Measurements from ENCODE around the gene ARFRP1. TPM values are rescaled to one million over a fixed set of nuclear protein-coding genes. Genes with fewer than 3 reads are reported as not detected.
"Not testable (repeated sequence)": the region's sequence is repeated elsewhere in the genome, so short reads cannot be mapped to it uniquely, and the experiment has no call there.

The ARFRP1 gene
- total RNA-seq, 1 donor: 25.7 TPM

DNA sequence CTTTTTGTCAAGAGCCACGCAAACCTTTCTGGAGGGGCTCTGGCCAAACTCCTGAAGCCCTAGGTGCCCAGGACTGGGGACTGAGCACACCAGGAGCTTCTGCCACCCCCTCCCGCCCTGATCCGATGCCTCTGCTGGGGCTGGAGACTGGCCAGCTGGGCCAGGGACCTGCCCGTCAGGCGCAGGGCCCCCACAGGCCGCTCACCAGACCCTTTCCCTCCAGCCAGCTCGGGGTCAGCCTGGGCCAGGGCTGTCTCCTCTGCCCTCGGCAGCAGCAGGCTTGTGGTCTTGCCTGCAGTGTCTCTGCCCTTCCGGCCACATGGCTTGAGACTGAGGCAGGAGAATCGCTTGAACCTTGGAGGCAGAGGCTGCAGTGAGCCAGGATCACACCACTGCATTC lies 35.1 kb downstream of the ARFRP1 start:
- TF ChIP-seq, protein P1, sequence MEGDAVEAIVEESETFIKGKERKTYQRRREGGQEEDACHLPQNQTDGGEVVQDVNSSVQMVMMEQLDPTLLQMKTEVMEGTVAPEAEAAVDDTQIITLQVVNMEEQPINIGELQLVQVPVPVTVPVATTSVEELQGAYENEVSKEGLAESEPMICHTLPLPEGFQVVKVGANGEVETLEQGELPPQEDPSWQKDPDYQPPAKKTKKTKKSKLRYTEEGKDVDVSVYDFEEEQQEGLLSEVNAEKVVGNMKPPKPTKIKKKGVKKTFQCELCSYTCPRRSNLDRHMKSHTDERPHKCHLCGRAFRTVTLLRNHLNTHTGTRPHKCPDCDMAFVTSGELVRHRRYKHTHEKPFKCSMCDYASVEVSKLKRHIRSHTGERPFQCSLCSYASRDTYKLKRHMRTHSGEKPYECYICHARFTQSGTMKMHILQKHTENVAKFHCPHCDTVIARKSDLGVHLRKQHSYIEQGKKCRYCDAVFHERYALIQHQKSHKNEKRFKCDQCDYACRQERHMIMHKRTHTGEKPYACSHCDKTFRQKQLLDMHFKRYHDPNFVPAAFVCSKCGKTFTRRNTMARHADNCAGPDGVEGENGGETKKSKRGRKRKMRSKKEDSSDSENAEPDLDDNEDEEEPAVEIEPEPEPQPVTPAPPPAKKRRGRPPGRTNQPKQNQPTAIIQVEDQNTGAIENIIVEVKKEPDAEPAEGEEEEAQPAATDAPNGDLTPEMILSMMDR (IDR thresholded peaks at IDR 0.05; ENCODE audit: insufficient read depth, low read length): no peak
- no peak overlapping the region for H3K4me3 ChIP-seq (ENCODE audit: low read depth, low read length)
- no peak for DNase-seq (ENCODE audit: low read depth)

DNA sequence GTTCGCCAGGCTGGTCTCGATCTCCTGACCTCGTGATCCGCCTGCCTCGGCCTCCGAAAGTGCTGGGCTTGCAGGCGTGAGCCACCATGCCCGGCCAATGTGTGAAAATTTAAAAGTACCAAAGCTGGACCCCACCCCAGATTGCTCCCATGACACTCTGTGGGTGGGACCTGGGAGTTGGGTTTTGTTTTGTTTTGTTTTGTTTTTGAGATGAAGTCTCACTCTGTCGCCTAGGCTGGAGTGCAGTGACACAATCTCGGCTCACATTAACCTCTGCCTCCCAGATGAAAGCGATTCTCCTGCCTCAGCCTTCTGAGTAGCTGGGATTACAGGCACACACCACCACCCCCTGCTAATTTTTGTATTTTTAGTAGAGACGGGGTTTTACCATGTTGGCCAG lies 36.1 kb downstream of the ARFRP1 start:
- H3K4me3 ChIP-seq (ENCODE audit: low read depth, low read length); DNase-seq (ENCODE audit: low read depth): not testable (repeated sequence)

DNA sequence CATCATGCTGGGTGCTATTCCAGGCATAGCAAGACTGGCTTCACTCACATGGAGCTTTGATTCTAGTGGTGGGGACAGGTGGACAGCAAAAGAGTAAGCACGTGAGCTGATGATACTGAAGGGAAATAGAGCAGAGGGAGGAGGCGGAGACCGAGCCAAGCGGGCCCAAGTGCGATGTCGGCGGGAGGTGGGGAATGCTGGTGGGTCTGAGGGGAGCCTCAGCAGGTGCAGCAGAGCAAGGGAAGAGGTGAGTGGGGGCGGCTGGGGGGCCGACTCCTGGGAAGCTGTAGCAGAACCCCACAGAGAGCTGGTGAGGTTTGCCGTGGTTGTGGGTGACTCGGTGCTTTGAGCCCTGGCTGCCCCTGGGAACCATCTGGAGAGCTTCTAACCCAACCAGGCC lies 39.4 kb downstream of the ARFRP1 start:
- DNase-seq (ENCODE audit: low read depth): no peak
- TF ChIP-seq, protein P1 (IDR thresholded peaks at IDR 0.05; ENCODE audit: insufficient read depth, low read length): no peak
- no peak overlapping the region for H3K4me3 ChIP-seq (ENCODE audit: low read depth, low read length)

DNA sequence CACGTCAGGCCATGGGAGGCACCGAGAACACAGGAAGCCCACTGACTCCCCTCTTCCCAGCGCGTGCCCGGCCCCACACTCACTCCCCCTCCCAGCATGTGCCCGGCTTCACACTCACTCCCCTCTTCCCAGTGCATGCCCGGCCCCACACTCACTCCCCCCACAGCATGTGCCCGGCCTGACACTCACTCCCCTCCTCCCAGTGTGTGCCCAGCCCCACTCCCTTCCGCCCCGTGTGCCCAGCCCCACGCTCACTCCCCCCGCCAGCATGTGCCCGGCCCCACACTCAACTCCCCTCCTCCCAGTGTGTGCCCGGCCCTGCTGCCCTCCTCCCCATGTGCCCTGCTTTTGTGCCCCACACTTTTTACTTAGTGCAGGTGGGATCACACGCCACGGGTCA lies 39.9 kb downstream of the ARFRP1 start:
- no peak overlapping the region for H3K4me3 ChIP-seq (ENCODE audit: low read depth, low read length)
- DNase-seq (ENCODE audit: low read depth): no peak
- TF ChIP-seq, protein P1 (IDR thresholded peaks at IDR 0.05; ENCODE audit: insufficient read depth, low read length): no peak

DNA sequence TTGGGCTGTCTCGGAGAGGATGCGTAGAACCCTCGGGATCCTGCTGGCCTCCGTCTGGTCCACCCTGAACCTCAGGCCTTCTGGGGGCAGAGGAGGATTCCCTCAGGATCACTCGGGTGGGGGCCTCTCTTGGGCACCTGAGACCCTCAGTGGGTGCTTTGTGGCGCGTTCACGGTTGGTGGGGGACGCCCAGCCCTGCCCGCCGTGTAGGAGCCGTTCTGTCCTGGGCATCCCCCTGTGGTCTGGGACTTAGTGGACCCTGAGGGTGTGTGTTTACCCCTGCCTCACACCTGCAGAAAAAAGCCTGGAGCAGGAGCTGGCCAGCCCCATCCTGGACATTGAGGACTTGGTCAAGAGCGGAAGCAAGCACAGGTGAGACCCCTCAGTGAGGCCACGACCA lies 42.1 kb downstream of the ARFRP1 start:
- TF ChIP-seq, protein P1 (IDR thresholded peaks at IDR 0.05; ENCODE audit: insufficient read depth, low read length): no peak
- H3K4me3 ChIP-seq (ENCODE audit: low read depth, low read length): no peak overlapping the region
- no peak for DNase-seq (ENCODE audit: low read depth)

DNA sequence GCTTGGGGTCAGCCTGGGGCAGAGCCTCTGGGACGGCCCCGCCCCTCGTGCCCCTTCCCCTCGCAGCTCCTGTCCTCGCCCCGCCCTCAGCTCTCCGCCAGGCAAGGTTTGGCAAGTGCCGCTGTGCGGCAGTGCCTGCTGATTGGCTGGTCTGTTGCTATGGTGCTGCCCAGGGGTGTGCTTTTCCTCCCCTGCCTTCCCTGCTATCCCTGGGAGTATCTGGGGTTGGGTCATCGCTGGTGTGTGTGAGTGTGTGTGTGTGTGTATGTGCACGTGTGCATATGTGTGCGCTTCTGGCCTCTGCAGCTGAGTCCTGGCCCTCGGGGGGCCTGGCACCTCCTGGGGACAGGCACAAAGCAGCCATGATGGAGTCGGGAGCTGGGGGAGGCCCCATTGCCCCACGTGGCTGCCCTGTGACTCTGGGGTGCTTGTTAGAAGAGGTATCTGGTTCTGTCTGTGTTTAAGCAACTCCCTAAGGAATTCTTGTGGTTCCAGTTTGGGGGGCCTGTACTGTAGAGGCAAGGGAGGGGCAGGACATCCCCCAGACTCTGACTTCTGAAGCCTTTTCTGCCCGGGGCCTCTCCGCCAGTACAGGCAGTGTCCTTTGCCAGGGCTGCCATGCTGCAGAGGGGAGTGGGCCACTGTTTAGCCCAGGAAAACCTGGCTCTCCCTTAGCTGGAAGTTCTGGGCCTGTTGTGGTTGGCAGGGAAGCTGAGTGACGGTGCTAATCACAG lies 42.7 kb downstream of the ARFRP1 start:
- TF ChIP-seq, protein P1 (IDR thresholded peaks at IDR 0.05; ENCODE audit: insufficient read depth, low read length): no peak
- no peak overlapping the region for H3K4me3 ChIP-seq (ENCODE audit: low read depth, low read length)
- peak; percentile 32 for DNase-seq (ENCODE audit: low read depth)

DNA sequence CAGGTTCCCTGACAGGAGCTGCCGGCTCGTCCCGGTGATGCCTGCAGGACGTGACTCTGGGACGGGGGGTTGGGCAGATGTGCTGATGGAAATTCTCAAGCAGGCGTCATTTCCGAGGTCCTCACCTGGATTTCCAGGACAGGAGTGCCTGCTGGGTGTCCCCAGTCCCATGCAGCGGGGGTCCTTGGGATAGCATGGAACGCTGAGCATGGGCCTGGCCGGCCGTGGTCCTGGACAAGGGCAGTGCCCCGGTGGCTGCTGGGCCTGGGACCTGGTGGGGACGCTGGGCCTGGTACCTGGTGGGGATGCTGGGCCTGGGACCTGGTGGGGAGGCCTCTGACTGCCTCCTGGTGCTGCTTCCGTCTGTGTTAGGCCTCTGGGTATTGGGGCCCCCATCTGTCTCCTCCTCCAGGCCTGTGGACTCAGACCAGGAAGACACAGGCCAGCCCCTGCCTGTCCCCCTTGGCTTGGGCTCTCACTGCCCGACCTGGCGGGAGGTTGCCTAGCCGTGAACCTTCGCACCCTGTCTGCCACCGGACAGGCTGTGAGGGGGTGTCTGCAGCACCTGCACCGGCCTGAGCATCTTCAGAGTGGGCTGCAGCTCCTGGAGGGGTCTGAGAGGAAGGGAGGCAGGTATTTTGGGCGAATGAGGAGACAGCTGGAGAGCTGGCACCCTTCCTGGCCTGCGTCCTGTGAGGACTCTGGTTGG lies 43.5 kb downstream of the ARFRP1 start:
- DNase-seq (ENCODE audit: low read depth): no peak
- TF ChIP-seq, protein P1 (IDR thresholded peaks at IDR 0.05; ENCODE audit: insufficient read depth, low read length): no peak
- no peak overlapping the region for H3K4me3 ChIP-seq (ENCODE audit: low read depth, low read length)
